Suppressor macrophage treated with lipopolysaccharide for 1 hour (primary cell): ENCODE measurements around the gene MPL.
A peak's percentile ranks its signal among the peaks of the same experiment; 100 is the strongest.
"Not testable (repeated sequence)": the region's sequence is repeated elsewhere in the genome, so short reads cannot be mapped to it uniquely, and the experiment has no call there.

Source experiments
- DNase-seq, 3 donors: peaks; one replicate each; pipeline ENCODE4 v3.0.0-alpha.2; 2020 to 2022

The MPL gene

GRCh38 chr1:43382027-43382779, 44.6 kb downstream of the MPL start:
- DNase-seq = no peak

- DNase-seq = no peak
Measured at GRCh38 chr1:43383449-43383848, 45.8 kb downstream of the MPL start.

GRCh38 chr1:43386676-43387075, 49.1 kb downstream of the MPL start:
- no peak for DNase-seq

- DNase-seq = peak; percentile 28 to 56 (median 43)
Measured at GRCh38 chr1:43387976-43388599, 50.5 kb downstream of the MPL start.

- DNase-seq = no peak
Measured at GRCh38 chr1:43388613-43389012, 51.0 kb downstream of the MPL start.

DNA sequence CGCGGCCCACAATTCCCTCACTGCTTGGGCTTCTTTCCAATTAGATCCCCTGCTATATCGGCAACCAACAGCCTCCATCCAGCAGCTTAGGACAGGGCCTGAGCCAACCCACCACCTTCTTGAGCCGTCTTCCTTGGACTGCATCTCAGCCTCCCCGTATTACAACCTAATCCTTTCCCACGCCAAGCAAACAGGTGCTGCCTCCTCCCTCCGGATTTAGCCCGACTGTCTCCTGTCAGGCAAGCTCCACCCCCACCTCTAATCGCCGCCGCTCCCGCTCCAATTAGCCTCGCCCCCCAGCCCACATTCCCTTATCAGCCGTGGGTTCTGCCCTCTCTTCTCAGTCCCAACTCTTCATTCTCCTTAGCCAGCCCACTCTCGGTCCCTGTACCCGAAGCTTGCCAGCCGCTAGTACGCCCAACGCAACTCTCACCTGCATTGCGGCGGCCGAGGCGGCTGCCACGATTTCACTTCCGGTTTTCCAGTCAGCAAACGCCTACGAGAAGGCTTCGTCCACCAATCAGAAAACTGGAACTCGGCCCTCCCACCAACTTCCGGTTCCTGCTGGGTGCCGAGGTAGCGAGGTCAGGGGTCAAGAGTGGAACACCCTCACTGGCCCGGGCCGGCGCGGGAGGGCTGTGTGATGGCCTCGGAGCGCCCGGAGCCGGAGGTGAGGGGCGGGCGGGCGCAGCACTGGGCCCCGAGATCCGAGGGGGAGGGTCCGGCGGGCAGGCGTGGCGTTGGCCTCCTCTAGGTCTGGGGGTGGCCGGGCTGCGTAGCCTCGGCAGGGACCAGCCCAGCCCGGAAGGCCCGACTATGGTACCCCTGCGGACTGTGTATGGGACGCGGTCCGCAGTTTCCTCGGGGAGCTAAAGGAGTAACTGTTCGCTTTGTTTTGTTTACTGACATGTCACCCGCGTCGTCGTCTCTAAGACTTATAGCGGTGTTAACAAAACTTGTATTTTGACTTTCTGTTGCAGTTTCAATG, 52.0 kb downstream of the MPL start, which contains the start of the genes MED8 and SZT2:
Gene MED8 (minus strand): TSS at position 475 of the 988 bp plus-strand sequence. CDS start 36 bp downstream, at position 439.
Gene SZT2 (plus strand): TSS at position 574 of the 988 bp plus-strand sequence. CDS start 70 bp downstream, at position 644.
- DNase-seq = peak; percentile 95 to 98 (median 97)

- DNase-seq = no peak
Measured at GRCh38 chr1:43392702-43393101, 55.1 kb downstream of the MPL start.

GRCh38 chr1:43395523-43395922, 57.9 kb downstream of the MPL start:
- DNase-seq = no peak

DNA sequence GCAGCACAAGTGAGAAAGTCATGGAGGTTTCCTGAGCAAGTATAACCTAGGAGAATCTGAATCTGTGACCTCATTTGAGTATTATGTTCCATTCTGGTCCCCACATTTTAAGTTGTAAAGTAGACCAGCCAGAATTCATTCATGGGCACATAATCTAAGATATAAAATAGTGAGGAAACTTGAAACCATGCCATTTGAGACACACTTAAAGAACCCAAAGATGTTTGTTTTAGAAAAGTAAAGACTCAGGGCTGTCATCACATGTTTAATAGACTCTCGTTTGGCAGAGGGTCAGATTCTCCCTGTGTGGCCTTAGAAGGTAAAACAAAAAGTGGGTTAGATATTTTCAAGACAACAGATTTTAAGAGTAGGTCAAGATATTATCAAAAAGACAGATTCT, 58.4 kb downstream of the MPL start:
- DNase-seq = no peak

DNA sequence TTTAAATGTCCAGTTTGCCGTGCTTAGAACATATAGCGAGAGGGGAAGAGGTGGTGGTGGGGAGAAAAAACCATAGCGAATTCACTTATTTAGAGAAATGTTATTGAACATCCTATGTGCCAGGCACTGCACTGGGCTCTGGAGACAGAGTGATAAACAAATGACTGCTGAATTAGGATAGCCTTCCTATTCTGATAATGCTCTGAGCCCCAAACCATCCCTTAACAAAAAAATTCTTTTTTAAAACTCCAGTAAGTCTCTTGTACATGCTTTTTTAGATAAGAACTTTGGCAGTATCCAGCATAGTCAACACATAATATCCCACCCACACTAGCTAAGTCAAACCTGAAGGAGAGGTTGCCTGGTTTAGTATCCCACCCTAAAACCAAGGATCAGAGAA, 60.6 kb downstream of the MPL start:
- no peak for DNase-seq

DNA sequence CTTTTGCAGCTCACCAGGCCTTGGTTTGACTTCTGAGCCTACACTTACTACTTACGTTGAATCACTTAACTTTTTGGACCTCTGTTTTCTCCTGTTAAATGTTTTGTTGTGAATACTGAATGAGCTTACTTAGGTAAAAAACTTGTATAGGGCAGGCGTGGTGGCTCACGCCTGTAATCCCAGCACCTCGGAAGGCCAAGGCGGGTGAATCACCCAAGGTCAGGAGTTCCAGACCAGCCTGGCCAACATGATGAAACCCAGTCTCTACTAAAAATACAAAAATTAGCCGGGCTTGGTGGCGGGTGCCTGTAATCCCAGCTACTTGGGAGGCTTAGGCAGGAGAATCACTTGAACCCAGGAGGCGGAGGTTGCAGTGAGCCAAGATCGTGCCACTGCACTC, 62.8 kb downstream of the MPL start:
- not testable (repeated sequence) for DNase-seq

DNA sequence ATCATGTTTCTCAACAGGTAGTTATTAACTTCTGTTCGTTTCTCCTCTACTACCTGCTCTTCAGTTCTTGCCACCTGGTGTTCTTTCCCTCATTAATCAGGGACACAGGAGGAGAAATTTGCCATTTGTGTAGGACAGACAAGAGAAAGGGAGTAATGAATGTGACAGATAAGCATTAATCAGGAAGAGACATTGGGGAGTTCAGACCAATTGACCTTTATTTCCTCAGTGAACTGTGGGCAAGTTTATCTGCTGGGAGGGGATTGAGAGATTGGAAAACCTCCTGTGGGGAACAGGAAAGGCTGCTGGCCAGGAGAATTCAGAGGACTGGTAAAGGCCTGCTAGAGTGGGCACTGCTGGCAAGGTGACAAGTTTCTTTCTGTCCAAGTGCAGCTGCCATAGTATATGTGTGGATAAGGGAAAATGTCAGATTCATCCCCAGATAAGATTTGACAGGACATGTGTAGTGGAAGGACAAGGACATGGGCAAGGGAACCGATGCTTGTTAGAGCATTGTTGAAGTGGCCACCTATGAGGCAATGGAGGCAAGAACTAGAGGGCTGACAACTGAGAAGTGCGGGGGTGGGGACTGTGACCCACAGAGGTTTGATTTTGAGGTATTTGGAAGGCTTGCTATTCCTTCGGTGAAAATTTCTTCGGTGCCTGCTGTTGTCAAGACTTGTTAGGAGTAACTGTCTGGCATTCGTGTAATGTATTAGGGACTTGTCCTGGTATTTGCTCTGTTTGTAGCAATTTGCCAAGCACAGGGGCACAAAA, 64.7 kb downstream of the MPL start:
- no peak for DNase-seq
